Measurements from ENCODE around the gene INPP5D. TPM values are rescaled to one million over a fixed set of nuclear protein-coding genes. Genes with fewer than 3 reads are reported as not detected.
"Not testable (repeated sequence)": the region's sequence is repeated elsewhere in the genome, so short reads cannot be mapped to it uniquely, and the experiment has no call there.

Gene INPP5D
- total RNA-seq, 2 donors from 2014 or later = 163 to 184 TPM

- Mint-ChIP-seq H3K27me3 (no peaks in the 10 kb centered on the region), H3K36me3 (ENCODE audit: low read depth) (peaks cover 10% of the 10 kb centered on the region), H3K4me3 (no peak overlapping the region), H3K27ac (no peak overlapping the region), H3K4me1 (peaks cover 3% of the 10 kb centered on the region)
- DNase-seq = no peak
- ATAC-seq = no peak
- H3K9me3 ChIP-seq (ENCODE audit: control insufficient read depth, low read length, poor library complexity, severe bottlenecking) = no peaks in the 10 kb centered on the region
Observed at GRCh38 chr2:233197022-233197421, 136.9 kb downstream of the INPP5D start.

DNA sequence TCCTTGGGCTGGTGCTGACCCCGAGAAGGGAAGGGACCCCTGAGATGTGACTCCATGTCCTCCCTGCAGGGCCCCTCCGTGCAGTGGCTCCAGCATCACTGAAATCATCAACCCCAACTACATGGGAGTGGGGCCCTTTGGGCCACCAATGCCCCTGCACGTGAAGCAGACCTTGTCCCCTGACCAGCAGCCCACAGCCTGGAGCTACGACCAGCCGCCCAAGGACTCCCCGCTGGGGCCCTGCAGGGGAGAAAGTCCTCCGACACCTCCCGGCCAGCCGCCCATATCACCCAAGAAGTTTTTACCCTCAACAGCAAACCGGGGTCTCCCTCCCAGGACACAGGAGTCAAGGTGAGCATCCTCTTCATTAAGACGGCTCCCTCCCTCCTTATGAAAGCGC, 137.9 kb downstream of the INPP5D start:
- no peak for DNase-seq
- Mint-ChIP-seq H3K27ac (no peak overlapping the region), H3K27me3 (no peaks in the 10 kb centered on the region), H3K4me1 (peaks cover 3% of the 10 kb centered on the region), H3K4me3 (no peak overlapping the region), H3K36me3 (ENCODE audit: low read depth) (peaks cover 11% of the 10 kb centered on the region)
- no peak for ATAC-seq
- H3K9me3 ChIP-seq (ENCODE audit: control insufficient read depth, low read length, poor library complexity, severe bottlenecking) = no peaks in the 10 kb centered on the region

GRCh38 chr2:233199870-233200269, 139.7 kb downstream of the INPP5D start:
- peaks cover 13% of the 10 kb centered on the region for H3K36me3 Mint-ChIP-seq (ENCODE audit: low read depth)
- no peaks in the 10 kb centered on the region for H3K27me3 Mint-ChIP-seq
- no peak for ATAC-seq
- no peak for DNase-seq
- H3K4me3 Mint-ChIP-seq = no peak overlapping the region
- H3K9me3 ChIP-seq (ENCODE audit: control insufficient read depth, low read length, poor library complexity, severe bottlenecking) = no peaks in the 10 kb centered on the region
- peaks cover 10% of the 10 kb centered on the region for H3K4me1 Mint-ChIP-seq
- no peak overlapping the region for H3K27ac Mint-ChIP-seq

- not testable (repeated sequence) for ATAC-seq; H3K27ac Mint-ChIP-seq; DNase-seq; H3K9me3 ChIP-seq (ENCODE audit: control insufficient read depth, low read length, poor library complexity, severe bottlenecking); H3K4me3 Mint-ChIP-seq; H3K27me3 Mint-ChIP-seq
- H3K36me3 Mint-ChIP-seq (ENCODE audit: low read depth) = peaks cover 13% of the 10 kb centered on the region
- H3K4me1 Mint-ChIP-seq = peaks cover 10% of the 10 kb centered on the region
Observed at GRCh38 chr2:233200790-233201189, 140.6 kb downstream of the INPP5D start.

GRCh38 chr2:233201258-233202013, 141.3 kb downstream of the INPP5D start:
- Mint-ChIP-seq H3K27ac (peak overlapping the region; percentile 66), H3K4me1 (peaks cover 10% of the 10 kb centered on the region), H3K27me3 (no peaks in the 10 kb centered on the region), H3K36me3 (ENCODE audit: low read depth) (peaks cover 13% of the 10 kb centered on the region), H3K4me3 (no peak overlapping the region)
- no peaks in the 10 kb centered on the region for H3K9me3 ChIP-seq (ENCODE audit: control insufficient read depth, low read length, poor library complexity, severe bottlenecking)
- ATAC-seq (no peak), DNase-seq (no peak)

GRCh38 chr2:233202531-233202944, 142.4 kb downstream of the INPP5D start:
- Mint-ChIP-seq H3K4me3 (no peak overlapping the region), H3K4me1 (peaks cover 10% of the 10 kb centered on the region)

GRCh38 chr2:233203060-233203459, 142.9 kb downstream of the INPP5D start:
- H3K27me3 Mint-ChIP-seq = no peaks in the 10 kb centered on the region
- no peaks in the 10 kb centered on the region for H3K9me3 ChIP-seq (ENCODE audit: control insufficient read depth, low read length, poor library complexity, severe bottlenecking)
- DNase-seq (no peak), ATAC-seq (no peak)
- no peak overlapping the region for H3K4me3 Mint-ChIP-seq
- H3K36me3 Mint-ChIP-seq (ENCODE audit: low read depth) = peaks cover 10% of the 10 kb centered on the region
- H3K27ac Mint-ChIP-seq = peak overlapping the region; percentile 66
- peaks cover 9% of the 10 kb centered on the region for H3K4me1 Mint-ChIP-seq

More at GRCh38 chr2:233202531-233202944, 142.4 kb downstream of the INPP5D start:
- DNase-seq (no peak), ATAC-seq (no peak)
- Mint-ChIP-seq H3K27ac (peak overlapping the region; percentile 66), H3K36me3 (ENCODE audit: low read depth) (peaks cover 12% of the 10 kb centered on the region), H3K27me3 (no peaks in the 10 kb centered on the region)
- H3K9me3 ChIP-seq (ENCODE audit: control insufficient read depth, low read length, poor library complexity, severe bottlenecking) = no peaks in the 10 kb centered on the region

DNA sequence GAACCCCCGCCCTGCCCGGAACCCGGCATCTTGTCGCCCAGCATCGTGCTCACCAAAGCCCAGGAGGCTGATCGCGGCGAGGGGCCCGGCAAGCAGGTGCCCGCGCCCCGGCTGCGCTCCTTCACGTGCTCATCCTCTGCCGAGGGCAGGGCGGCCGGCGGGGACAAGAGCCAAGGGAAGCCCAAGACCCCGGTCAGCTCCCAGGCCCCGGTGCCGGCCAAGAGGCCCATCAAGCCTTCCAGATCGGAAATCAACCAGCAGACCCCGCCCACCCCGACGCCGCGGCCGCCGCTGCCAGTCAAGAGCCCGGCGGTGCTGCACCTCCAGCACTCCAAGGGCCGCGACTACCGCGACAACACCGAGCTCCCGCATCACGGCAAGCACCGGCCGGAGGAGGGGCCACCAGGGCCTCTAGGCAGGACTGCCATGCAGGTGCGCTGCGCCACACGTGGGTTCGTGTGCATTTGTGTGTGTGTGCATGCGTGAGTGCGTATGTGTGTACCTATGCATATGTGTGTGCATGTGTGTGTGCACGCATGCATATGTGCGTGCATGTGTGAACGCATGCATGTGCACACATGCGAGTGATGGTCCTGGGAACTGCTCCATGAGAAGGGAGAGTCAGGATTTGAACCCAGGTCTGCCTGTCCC, 144.3 kb downstream of the INPP5D start:
- H3K9me3 ChIP-seq (ENCODE audit: control insufficient read depth, low read length, poor library complexity, severe bottlenecking) = no peaks in the 10 kb centered on the region
- Mint-ChIP-seq H3K36me3 (ENCODE audit: low read depth) (peaks cover 13% of the 10 kb centered on the region), H3K4me3 (peak overlapping the region; percentile 31), H3K27me3 (no peaks in the 10 kb centered on the region), H3K4me1 (peaks cover 12% of the 10 kb centered on the region), H3K27ac (peak overlapping the region; percentile 21)
- no peak for DNase-seq
- ATAC-seq = no peak

- peak overlapping the region; percentile 80 for H3K27ac Mint-ChIP-seq
Observed at GRCh38 chr2:233208382-233209116, 148.4 kb downstream of the INPP5D start.

GRCh38 chr2:233209117-233209532, 149.0 kb downstream of the INPP5D start:
- Mint-ChIP-seq H3K4me3 (no peak overlapping the region), H3K27ac (peak overlapping the region; percentile 80), H3K27me3 (no peaks in the 10 kb centered on the region), H3K4me1 (peaks cover 15% of the 10 kb centered on the region), H3K36me3 (ENCODE audit: low read depth) (peaks cover 10% of the 10 kb centered on the region)
- no peaks in the 10 kb centered on the region for H3K9me3 ChIP-seq (ENCODE audit: control insufficient read depth, low read length, poor library complexity, severe bottlenecking)
- DNase-seq (no peak), ATAC-seq (no peak)

More at GRCh38 chr2:233208382-233209116, 148.4 kb downstream of the INPP5D start:
- Mint-ChIP-seq H3K36me3 (ENCODE audit: low read depth) (peaks cover 10% of the 10 kb centered on the region), H3K4me1 (peaks cover 19% of the 10 kb centered on the region), H3K4me3 (no peak overlapping the region), H3K27me3 (no peaks in the 10 kb centered on the region)
- DNase-seq (no peak), ATAC-seq (peak; percentile 18)
- no peaks in the 10 kb centered on the region for H3K9me3 ChIP-seq (ENCODE audit: control insufficient read depth, low read length, poor library complexity, severe bottlenecking)

GRCh38 chr2:233209533-233210171, 149.5 kb downstream of the INPP5D start:
- ATAC-seq = no peak
- H3K36me3 Mint-ChIP-seq (ENCODE audit: low read depth) = peaks cover 9% of the 10 kb centered on the region
- H3K4me3 Mint-ChIP-seq = no peak overlapping the region
- no peaks in the 10 kb centered on the region for H3K27me3 Mint-ChIP-seq
- H3K27ac Mint-ChIP-seq = peak overlapping the region; percentile 84
- peaks cover 14% of the 10 kb centered on the region for H3K4me1 Mint-ChIP-seq
- DNase-seq = no peak
- no peaks in the 10 kb centered on the region for H3K9me3 ChIP-seq (ENCODE audit: control insufficient read depth, low read length, poor library complexity, severe bottlenecking)

- H3K4me1 Mint-ChIP-seq = peaks cover 12% of the 10 kb centered on the region
- no peaks in the 10 kb centered on the region for H3K9me3 ChIP-seq (ENCODE audit: control insufficient read depth, low read length, poor library complexity, severe bottlenecking)
- peak overlapping the region; percentile 84 for H3K27ac Mint-ChIP-seq
- DNase-seq = no peak
- H3K27me3 Mint-ChIP-seq = no peaks in the 10 kb centered on the region
- H3K4me3 Mint-ChIP-seq = no peak overlapping the region
- ATAC-seq = no peak
- H3K36me3 Mint-ChIP-seq (ENCODE audit: low read depth) = peaks cover 8% of the 10 kb centered on the region
Observed at GRCh38 chr2:233210281-233210680, 150.1 kb downstream of the INPP5D start.

All from T-helper 17 cell (primary cell).